GM19468 (cell line): ENCODE measurements around the gene ATP2B2.

Source experiments
- ATAC-seq: cut with Tn5 transposase; IDR thresholded peaks from one replicate; pipeline ENCODE4 v1.9.1; 2021; ENCODE audit warnings: mild to moderate bottlenecking, moderate library complexity, moderate number of reproducible peaks; ENCODE audit not compliant: unreplicated experiment; ENCODE audit errors: extremely low read depth

The ATP2B2 gene

GRCh38 chr3:10531031-10531430 is 25.6 kb upstream of the ATP2B2 start:
- no peak for ATAC-seq

GRCh38 chr3:10530241-10530640 is 24.9 kb upstream of the ATP2B2 start:
- no peak for ATAC-seq

- ATAC-seq, result no peak
These were observed 24.4 kb upstream of the ATP2B2 start for GRCh38 chr3:10529809-10530208.

- ATAC-seq, result no peak
These were observed 22.7 kb upstream of the ATP2B2 start for GRCh38 chr3:10528046-10528445.

GRCh38 chr3:10527295-10528001 is 22.1 kb upstream of the ATP2B2 start:
- ATAC-seq, result no peak

GRCh38 chr3:10526366-10526765 is 21.0 kb upstream of the ATP2B2 start:
- ATAC-seq, result no peak

- ATAC-seq, result no peak
These were observed 19.5 kb upstream of the ATP2B2 start for GRCh38 chr3:10524799-10525301.

- ATAC-seq, result no peak
These were observed 18.9 kb upstream of the ATP2B2 start for GRCh38 chr3:10524270-10524669.

GRCh38 chr3:10523561-10523960 is 18.2 kb upstream of the ATP2B2 start:
- ATAC-seq, result no peak

GRCh38 chr3:10522646-10523303 is 17.4 kb upstream of the ATP2B2 start:
- no peak for ATAC-seq

GRCh38 chr3:10521772-10522441 is 16.5 kb upstream of the ATP2B2 start:
- no peak for ATAC-seq

GRCh38 chr3:10520072-10520471 is 14.7 kb upstream of the ATP2B2 start:
- ATAC-seq, result no peak

- ATAC-seq, result no peak
These were observed 13.8 kb upstream of the ATP2B2 start for GRCh38 chr3:10519236-10519635.

- ATAC-seq, result no peak
These were observed 13.2 kb upstream of the ATP2B2 start for GRCh38 chr3:10518506-10519150.

GRCh38 chr3:10517627-10518026 is 12.2 kb upstream of the ATP2B2 start:
- no peak for ATAC-seq

- ATAC-seq, result no peak
These were observed 11.4 kb upstream of the ATP2B2 start for GRCh38 chr3:10516544-10517452.

- no peak for ATAC-seq
These were observed 10.6 kb upstream of the ATP2B2 start for GRCh38 chr3:10515884-10516495.

GRCh38 chr3:10515396-10515795 is 10.0 kb upstream of the ATP2B2 start:
- ATAC-seq, result no peak

GRCh38 chr3:10514407-10515069 is 9.2 kb upstream of the ATP2B2 start:
- ATAC-seq, result no peak
